Central memory CD4-positive, alpha-beta T cell (primary cell): ENCODE data around the gene GNAS.

Experiments
- DNase-seq: peaks from one replicate; pipeline ENCODE4 v3.0.0; 2022

The GNAS gene

DNA sequence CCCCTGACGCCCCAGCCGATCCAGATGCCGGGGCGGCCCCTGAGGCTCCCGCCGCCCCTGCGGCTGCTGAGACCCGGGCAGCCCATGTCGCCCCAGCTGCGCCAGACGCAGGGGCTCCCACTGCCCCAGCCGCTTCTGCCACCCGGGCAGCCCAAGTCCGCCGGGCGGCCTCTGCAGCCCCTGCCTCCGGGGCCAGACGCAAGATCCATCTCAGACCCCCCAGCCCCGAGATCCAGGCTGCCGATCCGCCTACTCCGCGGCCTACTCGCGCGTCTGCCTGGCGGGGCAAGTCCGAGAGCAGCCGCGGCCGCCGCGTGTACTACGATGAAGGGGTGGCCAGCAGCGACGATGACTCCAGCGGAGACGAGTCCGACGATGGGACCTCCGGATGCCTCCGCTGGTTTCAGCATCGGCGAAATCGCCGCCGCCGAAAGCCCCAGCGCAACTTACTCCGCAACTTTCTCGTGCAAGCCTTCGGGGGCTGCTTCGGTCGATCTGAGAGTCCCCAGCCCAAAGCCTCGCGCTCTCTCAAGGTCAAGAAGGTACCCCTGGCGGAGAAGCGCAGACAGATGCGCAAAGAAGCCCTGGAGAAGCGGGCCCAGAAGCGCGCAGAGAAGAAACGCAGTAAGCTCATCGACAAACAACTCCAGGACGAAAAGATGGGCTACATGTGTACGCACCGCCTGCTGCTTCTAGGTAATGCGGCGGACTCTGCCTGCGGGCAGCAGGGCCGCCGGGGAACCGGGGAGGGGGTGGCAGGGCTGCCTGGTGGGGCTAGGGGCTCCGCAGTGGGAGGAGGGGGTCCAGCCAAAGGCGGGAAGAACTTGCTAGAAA lies 2.3 kb downstream of the GNAS start:
- no peak for DNase-seq

DNA sequence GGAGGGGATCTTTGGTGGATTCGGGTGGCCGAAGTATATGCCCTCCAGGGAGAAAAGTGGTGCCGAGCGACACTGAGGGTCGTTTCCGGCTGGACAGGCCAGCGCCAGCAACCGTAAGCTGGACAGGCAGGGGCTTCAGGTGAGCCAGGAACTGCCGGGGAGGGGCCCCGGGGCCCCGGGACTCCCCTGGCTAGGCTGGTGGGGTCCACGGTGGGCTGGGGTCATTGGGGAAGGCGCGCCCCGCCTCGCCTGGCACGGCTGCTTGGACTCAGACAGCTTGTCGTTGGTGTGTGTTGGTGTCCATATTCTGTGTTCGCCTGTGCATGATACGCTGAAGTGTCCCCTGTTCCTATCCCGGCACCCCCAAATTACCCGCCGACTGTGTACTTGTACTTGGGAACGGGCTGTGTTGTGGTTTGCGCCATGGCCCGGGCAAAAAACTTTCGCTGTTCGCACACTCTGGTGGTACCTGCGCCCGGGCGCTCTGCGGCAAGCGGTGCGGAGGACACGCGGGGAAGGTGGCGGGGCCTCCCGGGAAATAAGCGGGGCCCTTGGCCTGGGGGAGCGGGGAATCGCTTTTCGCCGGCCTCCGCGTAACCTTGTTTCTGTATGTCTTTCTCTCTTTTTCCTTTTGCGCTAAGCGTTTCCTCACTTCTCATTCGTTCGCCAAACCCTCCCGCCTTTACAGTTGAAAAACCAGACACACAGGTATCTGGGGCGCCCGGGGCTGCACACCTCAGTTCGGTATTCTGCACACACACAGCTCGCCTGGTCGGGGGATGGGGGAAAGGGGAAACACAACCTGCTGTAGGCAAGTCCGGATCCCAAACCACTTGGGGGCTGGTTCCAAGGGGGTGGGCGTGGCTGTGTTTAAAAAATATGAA lies 3.2 kb downstream of the GNAS start:
- DNase-seq = no peak

DNA sequence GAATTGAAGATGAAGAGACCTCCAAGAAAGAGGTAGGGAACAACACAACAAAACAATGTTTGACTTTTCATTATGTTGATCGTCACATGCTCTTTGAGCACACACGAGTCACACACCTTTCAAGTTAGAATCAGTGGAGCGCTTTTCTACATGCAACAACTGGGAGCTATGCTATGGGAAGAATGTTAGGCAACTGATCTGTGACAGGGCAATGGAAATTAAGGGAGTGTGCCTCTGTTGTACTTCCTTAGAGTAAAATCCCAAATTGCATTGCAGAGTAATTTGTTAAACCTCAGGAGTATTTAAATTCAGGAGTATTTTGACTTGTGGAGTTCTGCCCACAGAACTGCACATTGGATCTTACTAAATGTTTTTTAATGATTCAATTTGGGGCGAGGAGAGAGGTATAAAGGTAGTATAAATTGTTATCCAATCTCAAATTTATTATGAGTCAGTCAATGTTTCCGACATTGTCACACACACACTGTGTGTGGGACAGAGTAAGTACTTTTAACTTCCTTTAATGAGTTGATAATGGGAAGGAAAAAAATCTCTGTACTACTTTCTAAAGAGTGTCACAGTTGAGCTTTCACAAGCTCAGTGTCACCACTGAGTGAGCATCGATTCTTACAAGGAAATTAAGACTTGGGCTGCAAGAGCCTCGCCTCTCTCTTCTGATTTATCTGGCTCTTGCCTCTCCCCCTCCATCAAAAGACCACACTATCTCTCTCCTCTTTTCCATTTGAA lies 10.7 kb downstream of the GNAS start:
- DNase-seq = no peak

DNA sequence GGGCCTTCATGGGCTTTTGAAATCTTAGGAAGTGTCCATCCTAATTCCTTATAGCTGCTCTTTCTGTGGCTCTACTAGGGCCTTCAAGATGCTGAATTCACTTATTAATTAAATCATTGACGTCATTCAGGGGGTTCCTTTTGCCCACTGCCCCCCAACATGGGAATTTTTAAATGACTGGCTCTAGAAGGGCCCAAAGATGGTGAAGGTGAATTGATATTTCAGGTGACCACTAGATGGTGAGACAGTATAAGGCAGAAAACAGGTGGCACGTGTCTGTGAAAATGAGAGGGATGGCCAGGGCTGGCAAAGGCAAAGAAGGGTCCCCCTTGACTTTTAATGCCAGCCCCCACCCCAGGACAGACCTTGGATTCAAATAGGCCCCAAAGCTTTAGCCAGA lies 11.8 kb downstream of the GNAS start:
- no peak for DNase-seq

DNA sequence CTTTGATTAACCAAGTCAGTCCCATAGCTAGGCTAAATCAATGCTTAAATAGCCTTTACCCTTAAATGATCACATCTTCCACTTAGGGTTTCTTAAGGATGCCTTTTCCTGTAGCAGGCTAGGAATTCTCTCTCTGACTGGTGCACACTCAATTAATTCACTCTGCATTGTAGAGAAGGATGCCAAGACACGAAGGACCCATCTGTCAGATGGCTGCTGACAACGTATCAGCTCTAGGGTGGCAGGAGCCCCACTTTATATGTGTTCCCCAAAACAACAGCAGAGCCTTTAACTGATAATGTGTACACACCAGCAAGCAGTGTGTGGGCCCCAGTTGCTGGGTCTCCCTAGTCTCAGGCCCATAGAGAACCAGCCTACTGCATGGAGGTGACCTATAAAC lies 13.3 kb downstream of the GNAS start:
- DNase-seq = no peak

DNA sequence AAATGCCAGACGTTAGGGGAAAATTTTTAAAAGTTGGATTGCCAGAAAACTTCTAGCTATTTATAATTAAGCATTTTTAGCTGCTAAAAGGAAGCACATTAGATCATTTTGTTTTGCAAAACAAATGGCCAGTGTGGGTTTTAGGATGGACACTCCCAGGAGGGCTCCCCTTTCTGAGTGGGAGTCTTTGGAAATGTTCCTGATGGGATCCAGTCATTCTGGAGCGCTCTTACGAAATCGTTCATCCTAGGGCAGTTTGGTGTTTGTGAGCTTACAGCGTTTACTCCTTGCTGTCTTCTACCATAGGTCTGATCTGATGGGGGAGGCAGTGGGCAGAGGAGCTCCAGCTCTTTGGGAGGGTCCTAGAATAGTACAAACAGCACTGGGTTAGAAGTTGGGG lies 14.7 kb downstream of the GNAS start:
- DNase-seq = no peak

DNA sequence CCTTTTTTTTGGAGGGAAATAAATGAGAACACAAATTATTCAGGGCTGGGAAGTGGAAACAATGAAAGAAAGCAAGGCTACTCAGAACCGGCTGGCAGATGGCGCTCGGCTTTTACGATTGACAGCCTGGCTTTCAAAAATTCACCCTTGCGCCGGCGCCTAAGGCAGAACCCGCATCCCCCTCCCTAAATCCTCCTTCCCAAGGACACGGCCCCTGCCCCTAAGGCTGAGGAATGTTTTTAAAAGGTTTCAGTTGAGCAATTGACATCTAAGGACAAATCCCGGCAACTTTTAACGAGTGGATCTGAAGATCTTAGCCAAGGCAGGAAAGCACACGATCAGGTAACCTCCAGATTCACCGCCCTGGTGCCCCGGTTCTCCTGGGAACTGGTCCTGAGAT lies 16.3 kb downstream of the GNAS start:
- DNase-seq = no peak

DNA sequence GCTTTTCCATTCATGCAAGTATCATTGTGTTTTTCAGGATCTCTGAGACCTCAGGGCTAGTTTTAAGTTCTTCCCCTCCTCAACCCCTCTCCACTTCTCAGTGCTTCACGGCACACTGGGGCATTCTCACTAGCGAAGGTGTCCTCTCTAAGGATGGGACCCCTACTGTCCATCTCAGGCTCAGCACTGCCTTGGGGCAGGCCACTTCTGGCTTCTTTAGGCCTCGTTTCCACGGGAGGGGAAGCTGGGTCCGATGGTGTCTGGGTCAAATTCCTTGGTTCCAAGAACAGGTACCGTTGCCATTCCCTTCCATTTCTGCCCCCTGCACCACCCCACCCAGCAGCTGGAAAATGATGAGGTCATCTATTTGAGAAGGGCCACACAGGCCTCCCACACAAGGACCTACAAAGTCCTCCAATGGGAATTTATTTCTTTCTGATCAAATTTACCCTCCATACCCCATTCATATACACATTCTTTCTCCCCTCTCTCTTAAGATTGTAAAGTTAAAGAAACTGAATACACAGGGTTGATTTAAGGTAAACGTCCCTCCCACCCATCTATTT lies 17.2 kb downstream of the GNAS start:
- DNase-seq = no peak

DNA sequence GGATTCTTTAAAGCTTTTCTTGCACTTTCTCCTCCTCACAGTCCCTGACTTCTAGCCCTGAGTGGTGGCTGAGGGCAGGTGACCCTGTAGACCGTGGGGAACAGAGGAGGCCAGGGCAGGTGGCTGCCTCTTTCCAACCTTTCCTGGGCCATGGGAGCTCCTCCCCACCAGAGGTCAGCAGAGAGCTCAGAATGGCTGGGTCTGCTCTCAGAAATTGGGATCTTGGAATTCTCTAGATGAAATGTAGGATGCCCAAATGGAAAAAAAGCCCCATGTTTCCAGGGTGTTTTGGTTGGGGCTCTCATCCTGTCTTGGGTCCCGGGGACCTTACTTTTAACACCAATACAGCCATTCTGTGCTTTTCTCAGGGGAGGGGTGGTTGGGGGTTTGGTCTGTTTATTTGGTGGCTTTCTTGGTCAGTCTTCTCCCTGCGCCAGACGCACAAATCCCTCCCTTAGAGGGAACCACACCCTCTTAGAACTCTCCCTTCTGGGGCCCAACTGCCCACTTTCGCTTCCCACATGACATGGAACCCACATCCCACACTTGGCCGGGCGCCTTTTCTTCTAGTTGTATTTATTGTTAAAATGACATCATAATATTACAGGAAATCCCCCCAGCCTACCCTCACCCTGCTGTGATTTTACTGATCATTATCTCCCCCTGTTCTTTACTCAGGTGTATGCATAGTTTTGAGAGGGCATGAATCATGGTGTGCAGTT lies 17.9 kb downstream of the GNAS start:
- DNase-seq = peak; percentile 47

DNA sequence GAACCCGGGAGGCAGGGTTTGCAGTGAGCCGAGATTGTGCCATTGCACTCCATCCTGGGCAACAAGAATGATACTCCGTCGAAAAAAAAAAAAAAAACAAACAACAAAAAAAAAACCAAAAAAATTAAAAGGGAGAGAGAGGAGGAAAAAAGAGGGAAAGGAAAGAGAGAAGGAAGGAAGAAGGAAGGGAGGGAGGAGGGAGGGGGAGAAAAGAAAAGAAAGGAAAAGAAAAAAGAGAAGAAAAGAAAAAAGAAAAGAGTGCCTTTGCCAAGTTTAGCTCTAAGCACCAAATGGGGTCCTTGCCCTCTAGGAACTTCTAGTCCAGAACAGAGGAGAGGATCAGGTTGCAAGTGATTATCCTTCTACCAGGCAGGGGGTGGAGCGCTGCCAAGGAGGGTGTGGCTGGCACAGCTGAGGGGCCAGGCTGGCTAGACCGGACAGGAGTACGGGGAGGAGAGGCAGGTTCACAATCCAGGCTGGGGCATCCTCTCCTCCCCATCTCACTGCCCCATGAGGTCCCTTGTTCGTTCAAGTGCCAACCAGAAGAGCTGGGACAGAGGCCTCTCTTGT lies 19.1 kb downstream of the GNAS start:
- DNase-seq = no peak

DNA sequence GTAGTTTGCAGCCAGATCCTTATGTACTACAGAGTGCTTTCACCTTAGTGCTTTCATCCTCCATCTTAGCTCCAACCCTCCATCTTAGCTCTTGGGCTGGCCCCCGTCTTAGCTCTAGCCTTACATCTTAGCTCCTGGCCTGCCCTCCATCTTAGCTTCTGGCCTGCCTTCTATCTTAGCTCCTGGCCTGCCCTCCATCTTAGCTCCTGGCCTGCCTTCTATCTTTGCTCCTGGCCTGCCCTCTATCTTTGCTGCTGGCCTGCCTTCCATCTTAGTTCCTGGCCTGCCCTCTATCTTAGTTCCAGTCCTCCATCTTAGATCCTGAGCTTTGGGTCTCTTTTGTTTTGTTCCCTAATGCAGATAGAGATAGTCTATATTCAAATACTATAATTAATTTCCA lies 22.0 kb downstream of the GNAS start:
- no peak for DNase-seq

DNA sequence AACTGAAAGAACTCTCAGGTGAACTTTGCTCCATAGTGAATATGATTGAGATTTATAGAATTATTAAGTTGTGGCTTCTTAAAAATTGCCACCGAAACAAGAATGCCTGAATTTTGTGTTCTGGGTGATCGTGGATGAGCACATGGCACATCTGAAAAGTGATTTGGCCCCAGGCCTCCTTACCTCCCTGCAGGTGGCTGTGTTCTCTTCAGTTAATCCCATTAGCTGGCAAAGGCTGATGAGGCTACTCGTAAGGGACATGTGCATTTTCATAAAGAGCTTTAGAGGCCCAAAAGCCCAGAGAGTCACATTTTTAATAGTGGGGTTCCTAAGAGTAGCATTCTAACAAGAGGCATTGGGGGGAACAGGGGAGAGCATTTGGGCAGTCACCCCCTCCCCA lies 22.6 kb downstream of the GNAS start:
- no peak for DNase-seq

DNA sequence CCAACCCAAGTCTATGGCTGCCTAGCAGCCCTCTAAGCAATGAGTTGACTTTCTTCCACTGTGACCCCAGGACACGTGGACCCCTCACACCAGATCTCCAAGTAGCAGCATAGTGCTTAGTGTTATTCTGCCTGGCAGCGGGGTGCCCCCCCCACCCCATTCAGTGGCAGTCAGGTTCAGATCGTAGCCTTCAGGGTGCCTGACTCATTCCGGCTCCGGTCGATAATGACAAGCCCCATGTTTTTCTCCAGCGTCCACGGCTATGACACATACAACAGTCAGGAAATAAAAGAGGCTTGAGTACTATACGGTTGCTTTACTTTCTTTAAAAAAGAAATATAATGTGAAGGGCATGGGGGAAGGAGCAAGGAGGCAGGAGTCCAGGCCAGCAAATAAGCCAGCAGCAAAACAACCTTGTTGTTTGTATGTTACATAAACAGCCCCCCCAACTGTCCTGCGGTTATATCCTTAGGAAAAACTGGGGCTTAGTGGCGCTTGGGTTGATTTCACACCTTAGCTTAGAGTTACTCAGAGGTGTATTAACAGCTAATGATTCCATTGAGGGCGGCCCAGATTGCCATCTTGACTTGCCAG lies 23.1 kb downstream of the GNAS start:
- no peak for DNase-seq

DNA sequence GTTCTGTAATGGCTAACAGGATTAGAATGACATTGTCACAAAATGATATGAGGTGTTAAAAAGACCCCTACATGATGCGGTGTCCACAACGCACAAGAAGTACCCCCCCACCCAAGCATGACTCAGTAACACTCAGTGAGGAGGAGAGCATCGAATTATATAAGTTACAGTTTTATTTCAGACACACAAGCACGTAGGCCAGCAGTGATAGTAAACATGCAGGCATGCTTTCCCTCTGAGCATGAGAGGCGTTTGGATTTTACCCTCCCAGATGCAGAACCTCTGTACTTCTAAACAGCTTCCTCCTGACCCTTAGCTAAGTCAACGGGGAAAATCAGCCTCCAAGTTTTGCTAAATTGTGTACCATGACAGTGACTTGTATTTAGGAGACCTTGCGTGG lies 23.9 kb downstream of the GNAS start:
- no peak for DNase-seq

DNA sequence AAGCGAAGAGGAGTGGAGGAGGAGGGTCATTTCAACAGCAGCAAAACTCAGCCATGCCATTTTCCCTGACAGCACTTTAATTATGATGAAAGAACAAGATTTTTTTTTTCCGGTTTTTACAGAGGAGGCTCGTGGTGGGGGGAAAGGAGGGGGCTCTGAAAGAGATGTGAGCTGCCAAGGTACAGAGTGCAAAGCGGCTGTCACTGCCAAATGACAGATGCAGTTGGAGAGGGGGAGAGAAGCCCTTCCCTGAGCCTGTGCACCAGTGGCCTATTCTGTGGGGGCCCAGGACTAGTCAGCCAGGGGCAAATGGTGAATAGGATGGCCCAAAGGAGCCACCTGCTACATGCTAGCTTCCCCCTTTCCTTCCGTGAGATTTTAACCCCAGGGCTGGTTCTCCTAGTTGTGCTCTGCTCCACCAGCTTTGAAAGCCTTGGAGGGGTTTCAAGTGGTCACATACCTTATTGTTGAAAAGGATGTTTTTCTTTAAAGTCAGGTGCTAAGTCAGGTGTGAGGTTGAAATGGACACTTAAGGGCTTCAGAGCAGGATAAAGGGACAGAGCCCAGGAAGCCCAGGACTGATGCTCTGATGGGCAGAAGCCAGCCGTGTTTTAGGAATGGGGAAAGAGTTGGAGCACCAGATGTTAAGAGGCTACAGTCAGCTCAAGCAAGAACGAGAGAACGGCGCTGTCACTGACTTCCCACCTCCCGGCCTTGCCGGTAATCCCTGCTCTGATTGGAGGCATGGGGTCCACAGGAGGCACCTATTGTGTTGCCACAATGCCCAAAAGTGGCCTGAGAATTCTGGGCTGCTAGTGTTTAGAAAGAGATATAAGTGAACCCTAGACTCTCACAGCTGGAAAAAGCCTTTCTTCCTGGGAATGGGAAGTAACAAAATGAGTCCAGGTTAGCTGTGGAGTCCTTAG lies 24.8 kb downstream of the GNAS start:
- no peak for DNase-seq

DNA sequence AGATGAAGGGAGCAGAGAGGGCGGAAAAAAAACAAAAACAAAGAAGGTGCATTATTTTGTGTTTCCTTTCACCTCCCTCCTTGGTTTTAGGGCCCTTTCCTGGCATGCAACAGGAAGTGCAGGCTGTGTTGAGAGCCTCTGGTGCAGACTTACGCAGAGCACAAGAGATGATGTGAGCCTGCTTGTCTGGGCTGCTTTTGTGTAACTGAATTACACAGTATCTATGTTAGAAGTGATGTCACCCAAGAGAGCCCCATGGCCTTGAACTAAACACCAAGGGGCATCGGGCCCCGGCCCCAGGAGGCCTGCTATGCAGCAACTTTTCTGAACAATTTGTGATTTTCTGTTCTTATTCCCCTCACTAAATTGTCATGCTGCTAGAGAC lies 25.5 kb downstream of the GNAS start:
- DNase-seq = no peak

DNA sequence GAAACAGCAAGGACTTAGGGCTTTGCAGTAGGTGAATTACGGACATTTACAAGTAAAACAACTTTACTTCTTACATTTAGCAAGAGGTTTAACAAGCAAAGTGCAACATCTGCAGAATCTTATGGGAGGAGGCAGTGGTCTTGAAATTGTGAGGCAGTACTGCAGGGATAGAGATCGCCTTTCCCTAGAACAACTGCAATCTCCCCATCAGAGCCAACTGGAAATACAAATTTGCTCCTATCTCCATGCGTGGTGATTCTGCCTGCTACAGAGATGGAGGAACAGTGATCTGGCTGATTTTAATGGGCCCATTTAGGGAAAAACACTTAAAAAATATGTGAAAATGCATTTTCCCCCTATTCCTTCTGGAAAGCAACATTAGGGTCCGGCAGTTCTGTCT lies 25.9 kb downstream of the GNAS start:
- no peak for DNase-seq

DNA sequence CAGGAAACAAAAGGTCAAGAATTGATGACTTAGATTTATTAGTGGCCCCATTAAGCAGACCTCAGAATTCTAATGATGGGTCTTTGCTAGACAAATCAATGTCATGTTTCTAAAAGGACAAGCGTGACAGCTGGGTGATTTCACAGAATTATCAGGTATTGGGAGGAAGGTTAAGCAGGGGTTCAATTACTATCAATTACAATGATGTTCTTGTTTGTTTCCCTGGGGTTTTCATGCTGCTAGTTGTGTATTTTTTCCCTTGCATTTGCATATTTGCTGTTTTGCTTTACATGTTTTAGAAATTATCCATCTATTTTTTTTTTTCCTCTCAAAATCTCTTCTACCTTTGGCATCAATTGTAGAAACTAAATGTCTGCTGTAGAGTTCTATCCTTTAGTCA lies 27.9 kb downstream of the GNAS start:
- no peak for DNase-seq

DNA sequence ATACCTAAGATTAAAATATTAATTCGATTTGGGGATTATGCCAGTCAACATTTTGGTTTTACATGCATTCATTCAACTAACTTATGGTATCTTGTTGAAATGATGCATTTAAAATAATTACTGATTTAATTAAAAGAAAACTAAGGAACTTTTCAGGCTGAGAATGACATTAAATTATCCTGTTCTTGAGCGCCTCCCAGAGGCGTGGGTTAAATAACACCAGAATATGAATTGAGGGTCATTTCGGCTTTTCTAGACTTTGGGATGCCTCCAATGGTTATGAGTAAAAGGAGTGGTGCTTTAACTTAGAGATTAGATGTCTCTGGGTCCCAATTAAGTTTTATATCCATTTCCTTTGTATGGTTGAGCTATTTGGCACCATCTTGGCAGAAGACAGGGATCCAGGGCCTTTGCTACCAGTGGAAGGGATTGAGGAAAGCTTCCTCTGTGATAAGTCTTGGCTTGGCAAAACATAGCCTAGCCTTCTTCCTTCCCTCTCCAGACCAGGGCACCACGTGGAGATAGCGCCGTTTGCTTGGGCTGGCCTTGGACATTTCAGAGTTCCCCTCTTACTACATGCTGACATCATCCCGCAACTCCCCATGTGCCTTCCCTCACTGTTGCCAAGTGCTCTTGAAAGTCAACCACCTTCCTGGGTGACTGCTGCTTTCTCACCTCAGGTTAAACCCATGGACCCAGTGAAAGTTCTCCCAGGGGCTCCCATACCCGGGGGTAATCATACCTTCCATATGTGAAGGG lies 28.7 kb downstream of the GNAS start:
- no peak for DNase-seq

DNA sequence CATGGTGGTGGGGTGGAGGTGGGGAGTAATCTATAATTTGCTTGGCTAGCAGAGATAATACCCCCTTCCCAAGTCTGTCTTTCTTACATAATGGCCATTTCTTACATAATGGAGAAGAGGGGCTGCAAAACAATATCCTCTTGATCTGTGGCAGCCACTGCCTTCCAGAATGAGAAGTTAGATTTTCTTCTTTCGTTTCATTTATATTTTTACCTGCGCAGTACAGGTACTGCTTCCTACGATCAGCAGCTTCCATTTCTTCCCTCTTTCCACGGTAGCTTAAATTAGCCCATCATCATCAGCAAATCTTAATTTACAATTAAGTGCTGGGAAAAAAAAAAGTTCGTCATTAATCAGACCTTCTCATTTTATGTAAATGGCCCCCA lies 30.2 kb downstream of the GNAS start:
- DNase-seq = no peak
